ENCODE data around the gene DMKN. TPM values are rescaled to one million over a fixed set of nuclear protein-coding genes. Genes with fewer than 3 reads are reported as not detected.
"Not testable (repeated sequence)": the region's sequence is repeated elsewhere in the genome, so short reads cannot be mapped to it uniquely, and the experiment has no call there.

Gene DMKN
- total RNA-seq, 2 donors from 2014 or later: 430 to 451 TPM

DNA sequence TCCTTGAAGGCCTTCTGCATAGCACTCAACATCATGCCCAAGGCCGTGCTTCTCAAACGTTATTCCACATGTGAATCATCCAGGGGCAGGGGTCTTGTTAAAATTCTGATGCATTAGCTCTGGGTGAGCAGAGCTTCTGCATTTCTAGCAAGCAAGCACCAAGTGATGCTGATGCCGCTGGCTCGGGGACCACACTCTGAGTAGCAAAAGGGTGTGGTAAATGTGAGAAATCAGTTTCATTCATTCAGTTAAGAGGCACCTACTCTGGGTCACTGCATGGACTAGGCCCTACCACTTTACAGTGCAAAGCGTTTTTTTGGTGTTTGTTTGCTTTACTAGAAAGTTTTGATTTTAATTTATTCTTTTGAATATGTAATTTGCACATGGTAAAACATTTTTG is 30.4 kb downstream of the DMKN start:
- Mint-ChIP-seq H3K27me3 (ENCODE audit: insufficient read depth) (peaks cover 2% of the 10 kb centered on the region), H3K36me3 (ENCODE audit: low read depth) (no peaks in the 10 kb centered on the region), H3K4me1 (peaks cover 46% of the 10 kb centered on the region), H3K4me3 (no peak overlapping the region), H3K27ac (no peak overlapping the region), H3K9me3 (no peaks in the 10 kb centered on the region)
- H3K4me1 ChIP-seq (ENCODE audit: control insufficient read depth, insufficient read depth, low read length): peaks cover 13% of the 10 kb centered on the region
- 86 to 89% methylated on average over 3 to 4 of the region's 5 CpGs for WGBS, 2 experiments (ENCODE audit: insufficient coverage in 1 of 2, insufficient read length in 1 of 2)
- no peaks in the 10 kb centered on the region for H3K27me3 ChIP-seq (ENCODE audit: control insufficient read depth, insufficient read depth, low read length, poor library complexity, severe bottlenecking)
- H3K9ac ChIP-seq (ENCODE audit: extremely low read depth, low read length, poor library complexity, severe bottlenecking): no peak overlapping the region
- H3K9me3 ChIP-seq (ENCODE audit: control insufficient read depth, low read length): peaks cover 8% of the 10 kb centered on the region
- no peak overlapping the region for H3K27ac ChIP-seq (ENCODE audit: low read depth, low read length)
- no peaks in the 10 kb centered on the region for H3K36me3 ChIP-seq (ENCODE audit: control insufficient read depth, insufficient read depth, low read length)
- DNase-seq: no peak
- TF ChIP-seq, protein P1, sequence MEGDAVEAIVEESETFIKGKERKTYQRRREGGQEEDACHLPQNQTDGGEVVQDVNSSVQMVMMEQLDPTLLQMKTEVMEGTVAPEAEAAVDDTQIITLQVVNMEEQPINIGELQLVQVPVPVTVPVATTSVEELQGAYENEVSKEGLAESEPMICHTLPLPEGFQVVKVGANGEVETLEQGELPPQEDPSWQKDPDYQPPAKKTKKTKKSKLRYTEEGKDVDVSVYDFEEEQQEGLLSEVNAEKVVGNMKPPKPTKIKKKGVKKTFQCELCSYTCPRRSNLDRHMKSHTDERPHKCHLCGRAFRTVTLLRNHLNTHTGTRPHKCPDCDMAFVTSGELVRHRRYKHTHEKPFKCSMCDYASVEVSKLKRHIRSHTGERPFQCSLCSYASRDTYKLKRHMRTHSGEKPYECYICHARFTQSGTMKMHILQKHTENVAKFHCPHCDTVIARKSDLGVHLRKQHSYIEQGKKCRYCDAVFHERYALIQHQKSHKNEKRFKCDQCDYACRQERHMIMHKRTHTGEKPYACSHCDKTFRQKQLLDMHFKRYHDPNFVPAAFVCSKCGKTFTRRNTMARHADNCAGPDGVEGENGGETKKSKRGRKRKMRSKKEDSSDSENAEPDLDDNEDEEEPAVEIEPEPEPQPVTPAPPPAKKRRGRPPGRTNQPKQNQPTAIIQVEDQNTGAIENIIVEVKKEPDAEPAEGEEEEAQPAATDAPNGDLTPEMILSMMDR (conservative IDR thresholded peaks at IDR 0.05): no peak
- H3K4me3 ChIP-seq (ENCODE audit: low read length): no peak overlapping the region

DNA sequence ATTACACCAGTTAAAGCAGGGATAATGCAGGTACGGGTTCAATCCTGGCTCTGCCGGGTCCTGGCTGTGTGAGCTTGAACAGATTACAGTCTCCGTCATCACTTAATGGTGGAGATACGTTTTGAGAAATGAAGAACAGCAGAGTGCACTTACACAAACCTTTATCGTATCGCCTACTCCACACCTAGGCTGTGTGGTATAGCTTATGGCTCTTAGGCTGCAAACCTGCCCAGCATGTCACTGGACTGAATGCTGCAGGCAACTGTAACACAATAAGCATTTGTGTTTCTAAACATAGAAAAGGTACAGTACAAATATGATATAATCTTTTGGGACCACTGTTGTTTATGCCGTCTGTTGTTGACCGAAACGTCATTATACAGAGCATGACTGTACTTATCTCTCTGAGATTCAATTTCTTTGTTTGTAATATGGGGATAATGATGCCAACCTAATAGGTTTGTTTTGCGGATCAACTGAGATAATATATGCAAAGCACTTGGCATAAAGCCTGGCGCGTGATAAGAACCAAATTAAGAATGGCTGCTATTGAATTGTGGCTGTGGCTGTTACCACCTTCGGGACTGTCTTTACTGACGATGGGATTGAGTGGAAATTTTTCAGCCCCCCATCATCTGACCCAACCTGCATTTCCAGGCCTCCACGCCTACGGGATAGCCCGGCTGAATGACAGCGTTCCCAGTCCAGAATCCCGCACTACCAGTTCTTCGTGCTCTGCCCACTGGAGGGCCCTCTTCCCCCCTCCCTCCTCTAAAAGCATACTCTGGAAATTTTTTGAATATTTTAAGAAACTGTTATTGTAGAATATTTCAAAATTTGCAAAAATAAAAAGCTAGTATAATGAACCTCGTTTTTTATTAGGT is 34.4 kb downstream of the DMKN start:
- Mint-ChIP-seq H3K27me3 (ENCODE audit: insufficient read depth) (no peaks in the 10 kb centered on the region), H3K36me3 (ENCODE audit: low read depth) (no peaks in the 10 kb centered on the region)
- TF ChIP-seq, protein P1 (conservative IDR thresholded peaks at IDR 0.05): peak; percentile 66

DNA sequence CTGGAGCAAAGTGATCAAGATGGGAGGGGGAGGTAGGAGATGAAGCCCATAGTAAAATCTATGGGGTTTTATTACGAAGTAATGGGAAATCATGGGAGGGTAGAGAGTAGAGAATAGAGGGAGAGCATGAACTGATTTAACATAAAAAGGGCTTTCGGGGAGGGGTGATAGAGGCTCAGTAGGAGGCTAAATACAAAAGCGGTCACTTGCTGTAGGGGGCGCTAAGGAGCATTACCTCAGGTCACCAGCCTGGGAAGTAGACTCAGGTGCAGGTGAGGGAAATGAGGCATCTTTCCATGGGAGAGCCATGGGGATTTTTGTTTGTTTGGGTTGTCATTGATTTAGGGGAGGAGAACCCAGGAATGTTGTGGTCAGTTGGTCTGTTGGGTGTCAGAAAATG is 37.3 kb downstream of the DMKN start:
- H3K9ac ChIP-seq (ENCODE audit: extremely low read depth, low read length, poor library complexity, severe bottlenecking): no peak overlapping the region
- DNase-seq: peak; percentile 83
- no peak overlapping the region for H3K27ac ChIP-seq (ENCODE audit: low read depth, low read length)
- WGBS, 2 experiments (ENCODE audit: insufficient coverage in 1 of 2, insufficient read length in 1 of 2): 75 to 83% methylated on average over 4 of the region's 4 CpGs
- H3K4me3 Mint-ChIP-seq: no peak overlapping the region
- H3K27me3 ChIP-seq (ENCODE audit: control insufficient read depth, insufficient read depth, low read length, poor library complexity, severe bottlenecking): no peaks in the 10 kb centered on the region
- H3K9me3 Mint-ChIP-seq: no peaks in the 10 kb centered on the region
- H3K4me1 Mint-ChIP-seq: peaks cover 42% of the 10 kb centered on the region
- peaks cover 5% of the 10 kb centered on the region for H3K9me3 ChIP-seq (ENCODE audit: control insufficient read depth, low read length)
- H3K27ac Mint-ChIP-seq: peak overlapping the region; percentile 1
- TF ChIP-seq, protein P1 (conservative IDR thresholded peaks at IDR 0.05): peak; percentile 79
- H3K4me3 ChIP-seq (ENCODE audit: low read length): no peak overlapping the region
- H3K36me3 Mint-ChIP-seq (ENCODE audit: low read depth): no peaks in the 10 kb centered on the region
- peaks cover 5% of the 10 kb centered on the region for H3K4me1 ChIP-seq (ENCODE audit: control insufficient read depth, insufficient read depth, low read length)
- H3K27me3 Mint-ChIP-seq (ENCODE audit: insufficient read depth): no peaks in the 10 kb centered on the region
- no peaks in the 10 kb centered on the region for H3K36me3 ChIP-seq (ENCODE audit: control insufficient read depth, insufficient read depth, low read length)

More for the DNA sequence above, 34.4 kb downstream of the DMKN start:
- WGBS, 2 experiments (ENCODE audit: insufficient coverage in 1 of 2, insufficient read length in 1 of 2): 90 to 97% methylated on average over 16 to 21 of the region's 21 CpGs
- Histone ChIP-seq H3K4me3 (ENCODE audit: low read length) (no peak overlapping the region), H3K36me3 (ENCODE audit: control insufficient read depth, insufficient read depth, low read length) (no peaks in the 10 kb centered on the region), H3K4me1 (ENCODE audit: control insufficient read depth, insufficient read depth, low read length) (no peaks in the 10 kb centered on the region), H3K9me3 (ENCODE audit: control insufficient read depth, low read length) (peaks cover 8% of the 10 kb centered on the region), H3K9ac (ENCODE audit: extremely low read depth, low read length, poor library complexity, severe bottlenecking) (no peak overlapping the region), H3K27me3 (ENCODE audit: control insufficient read depth, insufficient read depth, low read length, poor library complexity, severe bottlenecking) (no peaks in the 10 kb centered on the region), H3K27ac (ENCODE audit: low read depth, low read length) (no peak overlapping the region)
- no peak for DNase-seq
- peaks cover 23% of the 10 kb centered on the region for H3K4me1 Mint-ChIP-seq
- no peaks in the 10 kb centered on the region for H3K9me3 Mint-ChIP-seq
- no peak overlapping the region for H3K27ac Mint-ChIP-seq
- H3K4me3 Mint-ChIP-seq: no peak overlapping the region

DNA sequence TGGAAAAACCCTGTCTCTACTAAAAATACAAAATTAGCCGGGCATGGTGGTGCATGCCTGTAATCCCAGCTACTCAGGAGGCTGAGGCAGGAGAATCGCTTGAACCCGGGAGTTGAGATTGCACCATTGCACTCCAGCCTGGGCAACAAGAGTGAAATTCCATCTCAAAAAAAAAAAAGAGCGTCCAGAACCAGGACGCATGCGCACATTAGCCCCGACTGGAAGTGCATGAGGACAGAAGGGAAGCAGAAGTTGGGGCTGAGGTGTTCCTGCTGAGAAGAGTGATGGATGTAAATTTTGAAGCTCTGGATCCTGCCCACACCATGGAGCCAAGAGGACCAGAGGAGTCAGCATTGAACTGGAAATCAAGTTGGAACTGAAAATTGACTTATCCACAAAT is 38.9 kb downstream of the DMKN start:
- H3K36me3 ChIP-seq (ENCODE audit: control insufficient read depth, insufficient read depth, low read length); H3K9ac ChIP-seq (ENCODE audit: extremely low read depth, low read length, poor library complexity, severe bottlenecking); H3K27ac Mint-ChIP-seq; H3K4me3 Mint-ChIP-seq; H3K9me3 ChIP-seq (ENCODE audit: control insufficient read depth, low read length); H3K4me3 ChIP-seq (ENCODE audit: low read length); H3K27ac ChIP-seq (ENCODE audit: low read depth, low read length); H3K36me3 Mint-ChIP-seq (ENCODE audit: low read depth); H3K27me3 ChIP-seq (ENCODE audit: control insufficient read depth, insufficient read depth, low read length, poor library complexity, severe bottlenecking); DNase-seq; H3K4me1 ChIP-seq (ENCODE audit: control insufficient read depth, insufficient read depth, low read length); H3K27me3 Mint-ChIP-seq (ENCODE audit: insufficient read depth); H3K9me3 Mint-ChIP-seq: not testable (repeated sequence)
- 89 to 97% methylated on average over 4 to 7 of the region's 7 CpGs for WGBS, 2 experiments (ENCODE audit: insufficient coverage in 1 of 2, insufficient read length in 1 of 2)
- H3K4me1 Mint-ChIP-seq: peaks cover 49% of the 10 kb centered on the region

Data from endodermal cell (in vitro differentiated cells).